Stimulated activated CD8-positive, alpha-beta memory T cell treated with anti-CD3 and anti-CD28 coated beads, Interleukin-4, amount 100 ng/mL, for 48 hours (primary cell): ENCODE measurements around the gene PTPRN2.
"Not testable (repeated sequence)": the region's sequence is repeated elsewhere in the genome, so short reads cannot be mapped to it uniquely, and the experiment has no call there.

Experiments
- DNase-seq: peaks from one replicate; pipeline ENCODE4 v3.0.0-alpha.2; 2020

Gene PTPRN2

GRCh38 chr7:157789942-157790341 lies 797.7 kb downstream of the PTPRN2 start:
- no peak for DNase-seq

- DNase-seq: no peak
Observed at GRCh38 chr7:157789094-157789493, 798.5 kb downstream of the PTPRN2 start.

- no peak for DNase-seq
Observed at GRCh38 chr7:157788573-157788972, 799.0 kb downstream of the PTPRN2 start.

GRCh38 chr7:157787275-157787701 lies 800.3 kb downstream of the PTPRN2 start:
- no peak for DNase-seq

DNA sequence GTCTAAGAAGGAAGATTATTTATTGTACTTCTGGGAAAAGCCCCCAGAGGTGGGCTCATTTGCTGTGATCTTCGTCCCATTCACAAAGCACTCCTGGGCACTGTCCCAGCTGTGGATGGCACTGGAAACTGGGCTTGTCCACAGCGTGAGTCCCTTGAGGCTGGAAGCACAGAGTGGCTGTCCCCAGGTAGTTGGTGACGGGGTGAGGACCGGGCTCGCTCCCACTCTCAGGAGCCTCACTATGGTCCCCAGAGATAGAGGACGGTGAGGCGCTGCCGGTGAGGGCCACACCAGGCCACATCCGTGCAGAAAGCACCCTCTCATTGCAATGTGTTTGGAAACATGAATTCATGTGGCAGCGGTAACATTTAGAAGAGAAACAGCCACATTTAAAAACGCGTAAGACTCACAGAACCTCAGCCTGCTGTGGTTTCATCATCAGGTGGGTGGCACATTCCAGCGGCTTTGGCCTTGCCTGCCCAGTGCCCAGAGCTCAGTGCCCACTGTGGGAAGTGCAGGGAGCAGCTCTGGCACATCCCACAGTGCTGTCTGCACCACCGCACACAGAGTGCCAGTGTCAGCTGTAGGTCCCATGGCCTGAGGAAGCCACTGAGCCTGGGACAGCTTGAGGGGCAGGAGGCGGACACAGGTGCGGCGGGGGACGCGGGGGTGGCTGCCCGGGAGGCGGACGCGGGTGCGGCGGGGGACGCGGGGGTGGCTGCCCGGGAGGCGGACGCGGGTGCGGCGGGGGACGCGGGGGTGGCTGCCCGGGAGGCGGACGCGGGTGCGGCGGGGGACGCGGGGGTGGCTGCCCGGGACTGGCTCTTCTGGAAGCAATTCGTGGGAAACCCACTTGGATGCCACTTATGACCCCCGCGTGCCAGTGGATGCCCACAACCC lies 801.0 kb downstream of the PTPRN2 start:
- no peak for DNase-seq

DNA sequence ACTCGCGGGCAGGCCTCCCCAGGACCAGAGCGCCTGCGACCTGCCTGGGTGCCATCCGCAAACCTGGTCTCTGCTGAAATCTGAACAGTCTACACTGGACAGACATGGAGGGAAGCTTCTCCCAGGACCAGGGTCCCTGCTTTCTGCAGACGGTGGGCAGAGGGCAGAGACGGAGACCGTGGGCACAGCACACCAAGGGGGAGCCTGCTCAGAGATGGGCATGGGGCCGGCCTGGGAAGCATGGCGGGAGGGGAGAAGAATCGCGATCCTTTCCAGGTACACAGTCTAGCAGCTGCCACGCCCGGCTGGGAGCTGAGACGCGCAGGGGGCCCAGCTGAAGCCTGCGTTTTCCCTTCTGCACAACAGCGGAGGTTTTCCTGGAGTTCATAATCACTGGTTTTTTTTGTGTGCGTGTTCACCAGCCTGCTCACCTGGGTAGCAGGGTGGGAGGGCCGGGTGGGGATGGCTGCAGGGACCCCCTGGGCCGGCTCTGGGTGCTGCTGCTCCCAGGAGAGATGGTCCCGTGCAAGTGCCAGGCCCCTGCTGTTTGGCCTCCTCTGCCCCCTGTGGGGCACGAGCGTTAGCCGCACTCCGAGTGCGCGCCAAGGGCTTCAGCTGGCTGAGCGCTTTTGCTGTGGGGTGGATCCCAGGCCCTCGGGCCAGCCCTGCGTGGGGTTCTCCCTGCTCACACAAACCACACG lies 802.0 kb downstream of the PTPRN2 start:
- no peak for DNase-seq

GRCh38 chr7:157784979-157785441 lies 802.6 kb downstream of the PTPRN2 start:
- no peak for DNase-seq

DNA sequence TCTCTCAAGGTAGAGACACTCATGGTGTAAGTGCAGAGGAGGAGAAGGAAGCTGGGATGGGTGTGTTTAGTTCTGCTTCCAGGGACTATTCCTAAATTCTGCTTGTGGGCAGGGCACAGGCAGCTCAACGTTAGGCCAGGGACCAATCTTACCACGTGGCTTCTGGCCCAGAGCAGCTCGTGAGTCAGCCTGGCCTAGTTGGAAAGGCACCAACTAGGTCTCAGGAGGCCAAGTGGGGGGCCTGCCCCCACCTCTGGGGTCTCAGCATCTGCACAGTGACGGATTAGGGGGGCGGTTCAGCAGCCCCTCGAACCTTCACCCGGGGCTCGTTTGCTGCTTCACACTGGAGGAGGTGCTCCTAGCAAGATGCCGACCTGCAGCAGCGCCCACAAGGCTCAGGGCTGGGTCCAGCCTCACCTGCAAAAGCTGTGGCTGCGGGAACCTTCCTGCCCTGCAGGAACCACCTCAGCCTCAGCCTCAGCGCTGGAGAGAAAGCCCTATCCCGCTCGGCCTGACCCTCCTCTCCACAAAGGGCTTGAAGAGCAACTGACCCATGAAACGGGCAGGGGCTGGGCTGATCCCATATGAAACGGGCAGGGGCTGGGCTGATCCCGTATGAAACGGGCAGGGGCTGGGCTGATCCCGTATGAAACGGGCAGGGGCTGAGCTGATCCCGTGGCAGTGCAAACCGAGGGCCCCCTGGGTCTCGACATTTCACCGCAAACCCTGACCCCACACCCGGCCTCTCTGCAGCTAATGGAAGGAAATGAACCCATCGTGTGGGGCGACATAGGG lies 803.4 kb downstream of the PTPRN2 start:
- DNase-seq: no peak

GRCh38 chr7:157782041-157782440 lies 805.6 kb downstream of the PTPRN2 start:
- no peak for DNase-seq

- no peak for DNase-seq
Observed at GRCh38 chr7:157780721-157781120, 806.9 kb downstream of the PTPRN2 start.

DNA sequence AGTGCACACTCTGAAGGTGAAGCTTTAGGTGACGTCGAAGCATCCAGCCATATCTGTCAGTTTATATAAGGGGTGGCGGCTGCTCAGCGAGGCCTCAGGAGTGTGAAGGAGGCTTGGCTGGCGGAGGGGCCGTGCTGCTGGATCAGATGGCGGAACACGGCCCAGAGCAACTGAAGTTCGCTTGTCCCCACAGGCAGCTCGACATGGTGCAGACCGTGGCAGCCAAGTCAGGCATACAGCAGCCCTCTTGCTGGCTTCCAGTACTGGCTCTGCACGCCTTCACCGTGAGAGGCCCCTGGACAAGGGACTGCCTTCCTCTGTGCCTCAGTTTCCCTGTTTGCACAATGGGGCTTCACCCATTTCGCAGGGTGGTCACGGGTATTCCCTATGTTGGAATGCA lies 807.3 kb downstream of the PTPRN2 start:
- no peak for DNase-seq

GRCh38 chr7:157779206-157779605 lies 808.4 kb downstream of the PTPRN2 start:
- DNase-seq: no peak

- not testable (repeated sequence) for DNase-seq
Observed at GRCh38 chr7:157777194-157777762, 810.3 kb downstream of the PTPRN2 start.

GRCh38 chr7:157775560-157776332 lies 811.9 kb downstream of the PTPRN2 start:
- DNase-seq: no peak

GRCh38 chr7:157775021-157775559 lies 812.5 kb downstream of the PTPRN2 start:
- no peak for DNase-seq

DNA sequence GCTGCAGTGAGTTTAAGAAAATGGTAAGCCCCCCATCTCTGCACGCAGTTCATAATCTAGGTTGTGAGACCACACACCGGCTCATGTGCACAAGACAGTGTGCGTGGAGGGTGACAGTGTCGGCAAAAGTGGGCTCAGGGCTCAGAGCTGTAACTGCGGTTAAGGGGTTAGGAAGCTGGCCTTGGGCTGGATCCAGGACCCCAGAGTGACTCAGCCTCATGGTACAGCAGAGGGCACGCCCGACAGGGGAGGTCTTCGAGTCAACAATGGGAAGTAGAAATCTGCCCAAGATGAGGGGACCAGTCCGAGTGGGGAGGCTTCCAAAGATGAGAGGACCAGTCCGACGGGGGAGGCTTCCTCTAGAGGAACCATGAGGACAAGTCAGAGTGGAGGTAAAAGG lies 813.1 kb downstream of the PTPRN2 start:
- DNase-seq: no peak

DNA sequence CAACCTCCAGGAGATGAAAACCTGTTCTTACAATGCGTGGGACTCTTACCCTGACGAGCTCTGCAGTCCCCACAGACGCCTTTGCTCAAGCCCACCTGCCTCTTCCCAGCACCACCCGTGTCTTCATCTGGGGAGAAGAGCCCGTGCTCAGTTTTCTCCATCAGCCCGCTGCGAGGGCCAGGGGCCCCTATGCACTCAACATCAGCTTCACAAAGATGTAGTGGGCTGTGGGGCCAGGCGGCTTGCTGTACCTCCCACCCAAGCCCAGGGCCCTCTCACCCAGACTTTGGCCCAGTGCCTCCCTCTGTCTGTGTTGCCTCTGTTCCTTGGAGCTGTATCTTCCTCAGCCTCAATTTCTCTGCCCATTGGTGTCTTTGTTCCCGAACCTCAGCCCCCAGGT lies 814.3 kb downstream of the PTPRN2 start:
- DNase-seq: no peak

GRCh38 chr7:157772486-157773130 lies 815.0 kb downstream of the PTPRN2 start:
- no peak for DNase-seq

GRCh38 chr7:157771689-157772088 lies 815.9 kb downstream of the PTPRN2 start:
- no peak for DNase-seq

DNA sequence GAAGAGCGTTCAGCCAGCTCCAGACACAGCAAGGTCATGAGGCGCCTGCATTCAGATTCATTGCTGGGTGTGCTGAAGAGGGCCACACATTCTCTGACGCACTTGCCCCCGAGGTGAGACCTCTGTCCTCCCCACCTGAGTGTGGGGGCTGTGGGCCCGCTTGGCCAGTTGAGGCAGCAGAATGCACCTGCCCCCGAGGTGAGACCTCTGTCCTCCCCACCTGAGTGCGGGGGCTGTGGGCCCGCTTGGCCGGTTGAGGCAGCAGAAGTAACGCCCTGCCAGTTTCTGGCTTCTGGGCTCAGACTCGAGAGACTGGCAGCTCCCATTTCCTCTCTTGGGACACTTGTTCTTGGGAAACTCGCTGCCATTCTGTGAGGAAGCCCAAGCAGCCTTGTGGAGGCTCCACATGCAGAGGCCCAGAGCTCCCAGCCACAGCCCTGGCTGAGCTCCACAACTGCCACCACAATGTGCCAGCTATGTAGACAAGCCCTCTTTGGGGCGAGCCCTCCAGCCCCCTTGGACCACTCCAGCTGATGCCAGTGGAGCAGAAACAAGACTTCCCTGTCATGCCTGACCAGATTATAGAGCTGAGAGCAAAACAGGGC lies 816.8 kb downstream of the PTPRN2 start:
- no peak for DNase-seq
